HCT116 (cell line): ENCODE measurements around the gene GPRC5B. TPM values are rescaled to one million over a fixed set of nuclear protein-coding genes. Genes with fewer than 3 reads are reported as not detected.

Source experiments
- ATAC-seq: fragments of 200-7000 bp; cut with Tn5 transposase; 2 replicates; pipeline ENCODE4 v1.9.1; 2020; ENCODE audit warnings: mild to moderate bottlenecking, moderate library complexity
- BruUV-seq: library from RNA; stranded (reverse); fragments of 400-500 nt; replicated peaks from 2 replicates; lab custom pipeline; 2021; lab: Mats Ljungman, UMichigan
- CTCF ChIA-PET: fragments of 300-600 bp; sonication (Branson Sonifier 250); formaldehyde crosslinking; loops from one replicate; lab custom pipeline; 2021; ENCODE audit warnings: antibody characterized with exemption; lab: Charles Lee
- POLR2A ChIA-PET: fragments of 300-600, 350-600 bp; sonication (Branson Sonifier 250); formaldehyde crosslinking; loops from one replicate; lab custom pipeline; 2021; ENCODE audit warnings: antibody characterized with exemption; lab: Charles Lee
- RAD21 ChIA-PET, 2 experiments: fragments of 300-600 bp; sonication (Branson Sonifier 250); formaldehyde crosslinking; loops; one replicate each; lab custom pipeline; 2023; ENCODE audit warnings: low total read pairs in 2 of 2; ENCODE audit not compliant: uncharacterized antibody in 2 of 2, unreplicated experiment in 2 of 2, low non-redundant PET in 1 of 2; lab: Charles Lee
- DNase-seq: peaks from one replicate; pipeline ENCODE4 v3.0.0-alpha.2; 2010; ENCODE audit warnings: low read depth, low spot score
- H2AFZ ChIP-seq: fragments of 200-600 bp; shearing (Covaris generic), sonication (generic); 2 replicates; pipeline ENCODE4 v1.6.1; 2017; ENCODE audit warnings: low read depth, mixed run types, mixed read lengths, antibody characterized with exemption, low read length; ENCODE audit not compliant: poor library complexity, severe bottlenecking
- H3K27ac ChIP-seq: 2 replicates; pipeline ENCODE4 v1.5.1; 2012; ENCODE audit warnings: low read depth, low read length
- H3K27me3 ChIP-seq: fragments of 200-600 bp; sonication (generic); 2 replicates; pipeline ENCODE4 v1.6.1; 2016; ENCODE audit warnings: mixed run types, low read length, mixed read lengths; ENCODE audit not compliant: insufficient read depth
- H3K36me3 ChIP-seq, 2 experiments: fragments of 200-500 bp in 1 of 2; fragments of 200-600 bp in 1 of 2; sonication (Bioruptor generic) in 1 of 2; sonication (generic) in 1 of 2; 2 replicates each; pipeline versions ENCODE4 v1.5.1 to v1.6.1; 2014 to 2016; ENCODE audit warnings: low read length in 2 of 2, inconsistent platforms in 1 of 2, mixed read lengths in 1 of 2, mixed run types in 1 of 2; ENCODE audit not compliant: insufficient read depth in 2 of 2, control insufficient read depth in 1 of 2
- H3K4me1 ChIP-seq, 2 experiments: fragments of 200-600 bp in 1 of 2; sonication (generic) in 1 of 2; 2 replicates each; pipeline versions ENCODE4 v1.5.1 to v1.6.1; 2012 to 2017; ENCODE audit warnings: low read length in 2 of 2, inconsistent platforms in 1 of 2, mild to moderate bottlenecking in 1 of 2, mixed read lengths in 1 of 2, mixed run types in 1 of 2, moderate library complexity in 1 of 2; ENCODE audit not compliant: insufficient read depth in 2 of 2, control insufficient read depth in 1 of 2
- H3K4me2 ChIP-seq: fragments of 200-600 bp; sonication (generic); 2 replicates; pipeline ENCODE4 v1.6.1; 2017; ENCODE audit warnings: mixed run types, low read length, mixed read lengths
- H3K4me3 ChIP-seq, 2 experiments: fragments of 200-600 bp in 1 of 2; sonication (generic) in 1 of 2; replicated peaks in 1 of 2; 2 replicates each; pipeline ENCODE4 v1.5.1; 2011 to 2016; ENCODE audit warnings: low read length in 2 of 2, control low read depth in 1 of 2, low read depth in 1 of 2, mild to moderate bottlenecking in 1 of 2, mixed read lengths in 1 of 2, mixed run types in 1 of 2
- H3K79me2 ChIP-seq: fragments of 200-600 bp; sonication (generic); 2 replicates; pipeline ENCODE4 v1.6.1; 2017; ENCODE audit warnings: mild to moderate bottlenecking, mixed run types, low read length, moderate library complexity, mixed read lengths; ENCODE audit not compliant: insufficient read depth
- H3K9ac ChIP-seq: fragments of 200-600 bp; sonication (generic); 2 replicates; pipeline ENCODE4 v1.6.1; 2016; ENCODE audit warnings: low read length, mixed read lengths
- H3K9me2 ChIP-seq: fragments of 200-600 bp; sonication (generic), shearing (Covaris generic); 2 replicates; pipeline ENCODE4 v1.6.1; 2017; ENCODE audit warnings: mixed run types, mild to moderate bottlenecking, moderate library complexity; ENCODE audit not compliant: insufficient read depth
- H3K9me3 ChIP-seq, 2 experiments: fragments of 200-500 bp in 1 of 2; fragments of 200-600 bp in 1 of 2; sonication (Bioruptor generic) in 1 of 2; sonication (generic) in 1 of 2; 2 replicates each; pipeline ENCODE4 v1.6.1; 2014 to 2017; ENCODE audit warnings: low read length in 2 of 2, mixed read lengths in 2 of 2, inconsistent platforms in 1 of 2, low read depth in 1 of 2, mild to moderate bottlenecking in 1 of 2, mixed run types in 1 of 2, moderate library complexity in 1 of 2; ENCODE audit not compliant: control insufficient read depth in 1 of 2, insufficient read depth in 1 of 2
- H4K20me1 ChIP-seq: fragments of 200-600 bp; sonication (generic), shearing (Covaris generic); 2 replicates; pipeline ENCODE4 v1.6.1; 2017; ENCODE audit warnings: mixed run types, mild to moderate bottlenecking, moderate library complexity; ENCODE audit not compliant: insufficient read depth
- CBX3 ChIP-seq: IDR thresholded peaks from 2 replicates; pipeline ENCODE4 v1.6.1; 2012; ENCODE audit warnings: low read depth
- CEBPB ChIP-seq: IDR thresholded peaks from 2 replicates; pipeline ENCODE4 v1.6.1; 2012; ENCODE audit warnings: low read depth
- EGR1 ChIP-seq: IDR thresholded peaks from 2 replicates; pipeline ENCODE4 v1.6.1; 2012; ENCODE audit warnings: low read depth
- MAX ChIP-seq: IDR thresholded peaks from 2 replicates; pipeline ENCODE4 v1.6.1; 2012
- REST ChIP-seq: IDR thresholded peaks from 2 replicates; pipeline ENCODE4 v1.6.1; 2012; ENCODE audit warnings: low read depth
- SIN3A ChIP-seq: IDR thresholded peaks from 2 replicates; pipeline ENCODE4 v1.6.1; 2012; ENCODE audit warnings: low read depth
- TCF7L2 ChIP-seq: IDR thresholded peaks from 2 replicates; pipeline ENCODE4 v1.7.0; 2011; ENCODE audit warnings: borderline replicate concordance, inconsistent platforms; ENCODE audit not compliant: insufficient read depth, insufficient read length; ENCODE audit errors: extremely low read depth
- ZBTB33 ChIP-seq: IDR thresholded peaks from 2 replicates; pipeline ENCODE4 v1.6.1; 2011; ENCODE audit warnings: mild to moderate bottlenecking, low read length, moderate library complexity; ENCODE audit not compliant: insufficient replicate concordance; ENCODE audit errors: extremely low read depth
- ZFX ChIP-seq: fragments of 450-650 bp; IDR thresholded peaks from 2 replicates; pipeline ENCODE4 v1.6.1; 2017
- intact Hi-C: fragments of 100-400 bp; cut with micrococcal nuclease; formaldehyde crosslinking; loops from 2 replicates; pipeline ENCODE4 v1.10.0; 2022
- total RNA-seq: library from RNA; stranded (reverse); gene quantifications from one replicate; pipeline ENCODE4 v1.2.1, GENCODE V29; 2021; ENCODE audit not compliant: unreplicated experiment
- TF ChIP-seq, protein P1 (sequence below), 3 experiments: fragments of 200-600 bp in 1 of 3; sonication (generic) in 1 of 3; IDR thresholded peaks in 2 of 3; conservative IDR thresholded peaks in 1 of 3; 2 replicates each; pipeline ENCODE4 v1.5.1; 2012 to 2017; ENCODE audit warnings: low read depth in 2 of 3, low read length in 2 of 3, antibody characterized with exemption in 1 of 3, borderline replicate concordance in 1 of 3, control low read depth in 1 of 3, mild to moderate bottlenecking in 1 of 3, mixed read lengths in 1 of 3, mixed run types in 1 of 3, moderate library complexity in 1 of 3; ENCODE audit not compliant: insufficient read depth in 1 of 3

The GPRC5B gene
- total RNA-seq, 1 experiment from 2014 or later: 7.2 TPM

DNA sequence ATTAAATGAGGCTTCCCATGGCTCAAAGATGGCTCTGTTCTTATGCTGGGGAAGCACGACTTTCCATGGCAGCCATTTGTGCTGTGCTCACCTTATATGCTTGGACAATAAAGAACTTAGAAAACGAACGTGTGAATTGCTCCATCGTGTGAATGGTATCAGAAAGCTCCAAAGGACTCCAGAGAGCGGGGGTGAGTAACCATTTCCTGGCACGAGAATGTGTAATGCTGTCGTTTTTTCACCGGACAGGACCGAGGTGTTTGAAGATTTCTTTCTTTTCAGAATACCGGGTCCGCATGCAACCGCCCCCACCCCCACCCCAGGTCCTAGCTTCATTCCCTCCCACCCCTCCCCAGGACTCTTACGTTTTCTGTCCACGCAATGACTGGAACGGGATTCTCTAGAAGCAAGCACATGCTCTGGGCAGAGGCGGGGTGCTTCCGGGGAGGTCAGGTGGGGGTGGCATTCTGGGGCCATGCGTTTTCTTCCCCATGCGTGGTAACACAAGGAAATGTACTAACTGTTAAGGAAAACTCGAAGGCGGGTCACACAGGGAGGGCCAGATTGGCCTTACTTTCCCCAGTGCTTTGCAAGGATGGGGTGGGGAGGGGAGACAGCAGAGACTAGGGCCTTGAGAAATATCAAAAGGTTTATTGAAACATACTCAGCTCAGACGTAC lies 26.2 kb downstream of the GPRC5B start:
- no peaks in the 10 kb centered on the region for H3K4me1 ChIP-seq
- no peak overlapping the region for H3K9ac ChIP-seq
- H3K4me2 ChIP-seq: no peak overlapping the region
- BruUV-seq: no TSS peak
- no peaks in the 10 kb centered on the region for H3K27me3 ChIP-seq
- H3K9me3 ChIP-seq: no peaks in the 10 kb centered on the region
- no peak overlapping the region for H2AFZ ChIP-seq
- no peaks in the 10 kb centered on the region for H3K36me3 ChIP-seq
- no peaks in the 10 kb centered on the region for H4K20me1 ChIP-seq
- H3K27ac ChIP-seq: no peak overlapping the region
- intact Hi-C loops: no loop called here
- no peak overlapping the region for H3K4me3 ChIP-seq
- H3K79me2 ChIP-seq: no peaks in the 10 kb centered on the region
- TF ChIP-seq EGR1 (no peak), REST (no peak), ZFX (no peak)
- CTCF ChIA-PET: no interaction called here
- DNase-seq (no peak), ATAC-seq (no peak)
- RAD21 ChIA-PET: no interaction called here
- H3K9me2 ChIP-seq: no peaks in the 10 kb centered on the region
- POLR2A ChIA-PET: no interaction called here

DNA sequence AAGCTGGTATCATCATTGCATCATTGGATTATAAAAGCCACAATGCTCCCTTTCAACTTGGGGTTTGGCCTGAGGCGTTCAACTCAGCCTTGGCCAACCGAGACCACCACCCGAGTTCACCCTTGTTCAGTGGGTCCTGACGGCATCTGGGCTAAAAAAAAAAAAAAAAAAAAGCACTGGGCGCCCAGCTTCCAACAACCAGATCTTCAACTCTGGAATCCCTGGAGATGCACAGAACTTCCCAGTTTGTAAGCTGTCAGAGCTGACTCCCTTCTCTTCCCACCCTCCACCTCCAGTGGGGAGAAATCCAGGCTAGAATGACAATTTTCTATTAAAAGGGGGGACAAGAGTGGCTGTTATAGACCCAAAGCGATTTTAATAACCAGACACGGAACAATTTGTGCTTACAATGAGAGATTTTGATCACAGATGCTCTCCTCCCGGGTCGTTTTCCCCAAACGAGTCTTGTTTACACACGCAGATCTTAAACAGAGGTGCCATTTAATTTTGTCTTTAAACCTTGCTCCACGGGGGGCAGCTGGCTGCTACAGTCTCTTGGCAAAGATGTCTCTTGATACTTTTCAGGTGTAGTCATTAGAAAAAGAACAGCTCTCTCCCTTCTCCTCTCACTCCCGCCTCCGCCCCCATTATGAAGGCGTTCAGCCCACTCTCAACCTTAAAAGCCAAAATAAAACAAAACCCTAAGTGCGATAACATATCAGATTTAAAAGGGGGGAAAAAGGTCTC lies 26.9 kb downstream of the GPRC5B start:
- no peaks in the 10 kb centered on the region for H3K27me3 ChIP-seq
- no TSS peak for BruUV-seq
- ChIA-PET POLR2A (no interaction called here), RAD21 (no interaction called here), CTCF (no interaction called here)
- H3K36me3 ChIP-seq: no peaks in the 10 kb centered on the region
- no peaks in the 10 kb centered on the region for H3K9me3 ChIP-seq
- H3K79me2 ChIP-seq: no peaks in the 10 kb centered on the region
- H3K9ac ChIP-seq: no peak overlapping the region
- no peaks in the 10 kb centered on the region for H3K4me1 ChIP-seq
- no peak overlapping the region for H2AFZ ChIP-seq
- H3K9me2 ChIP-seq: no peaks in the 10 kb centered on the region
- intact Hi-C loops: no loop called here
- no peak overlapping the region for H3K4me2 ChIP-seq
- DNase-seq (no peak), ATAC-seq (no peak)
- H3K4me3 ChIP-seq: no peak overlapping the region
- H4K20me1 ChIP-seq: no peaks in the 10 kb centered on the region
- H3K27ac ChIP-seq: no peak overlapping the region
- TF ChIP-seq, protein P1, sequence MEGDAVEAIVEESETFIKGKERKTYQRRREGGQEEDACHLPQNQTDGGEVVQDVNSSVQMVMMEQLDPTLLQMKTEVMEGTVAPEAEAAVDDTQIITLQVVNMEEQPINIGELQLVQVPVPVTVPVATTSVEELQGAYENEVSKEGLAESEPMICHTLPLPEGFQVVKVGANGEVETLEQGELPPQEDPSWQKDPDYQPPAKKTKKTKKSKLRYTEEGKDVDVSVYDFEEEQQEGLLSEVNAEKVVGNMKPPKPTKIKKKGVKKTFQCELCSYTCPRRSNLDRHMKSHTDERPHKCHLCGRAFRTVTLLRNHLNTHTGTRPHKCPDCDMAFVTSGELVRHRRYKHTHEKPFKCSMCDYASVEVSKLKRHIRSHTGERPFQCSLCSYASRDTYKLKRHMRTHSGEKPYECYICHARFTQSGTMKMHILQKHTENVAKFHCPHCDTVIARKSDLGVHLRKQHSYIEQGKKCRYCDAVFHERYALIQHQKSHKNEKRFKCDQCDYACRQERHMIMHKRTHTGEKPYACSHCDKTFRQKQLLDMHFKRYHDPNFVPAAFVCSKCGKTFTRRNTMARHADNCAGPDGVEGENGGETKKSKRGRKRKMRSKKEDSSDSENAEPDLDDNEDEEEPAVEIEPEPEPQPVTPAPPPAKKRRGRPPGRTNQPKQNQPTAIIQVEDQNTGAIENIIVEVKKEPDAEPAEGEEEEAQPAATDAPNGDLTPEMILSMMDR (IDR thresholded peaks at IDR 0.05 in 2 of 3, conservative IDR thresholded peaks at IDR 0.05 in 1 of 3; ENCODE audit: borderline replicate concordance in 1 of 3, insufficient read depth in 1 of 3, low read depth in 2 of 3, low read length in 2 of 3): no peak
- TF ChIP-seq TCF7L2 (no peak), SIN3A (no peak), ZBTB33 (no peak), CBX3 (no peak), CEBPB (no peak), MAX (no peak), EGR1 (no peak)
